ENCODE results near the gene PAFAH1B1.
"Not testable (repeated sequence)": the region's sequence is repeated elsewhere in the genome, so short reads cannot be mapped to it uniquely, and the experiment has no call there.

Gene PAFAH1B1

DNA sequence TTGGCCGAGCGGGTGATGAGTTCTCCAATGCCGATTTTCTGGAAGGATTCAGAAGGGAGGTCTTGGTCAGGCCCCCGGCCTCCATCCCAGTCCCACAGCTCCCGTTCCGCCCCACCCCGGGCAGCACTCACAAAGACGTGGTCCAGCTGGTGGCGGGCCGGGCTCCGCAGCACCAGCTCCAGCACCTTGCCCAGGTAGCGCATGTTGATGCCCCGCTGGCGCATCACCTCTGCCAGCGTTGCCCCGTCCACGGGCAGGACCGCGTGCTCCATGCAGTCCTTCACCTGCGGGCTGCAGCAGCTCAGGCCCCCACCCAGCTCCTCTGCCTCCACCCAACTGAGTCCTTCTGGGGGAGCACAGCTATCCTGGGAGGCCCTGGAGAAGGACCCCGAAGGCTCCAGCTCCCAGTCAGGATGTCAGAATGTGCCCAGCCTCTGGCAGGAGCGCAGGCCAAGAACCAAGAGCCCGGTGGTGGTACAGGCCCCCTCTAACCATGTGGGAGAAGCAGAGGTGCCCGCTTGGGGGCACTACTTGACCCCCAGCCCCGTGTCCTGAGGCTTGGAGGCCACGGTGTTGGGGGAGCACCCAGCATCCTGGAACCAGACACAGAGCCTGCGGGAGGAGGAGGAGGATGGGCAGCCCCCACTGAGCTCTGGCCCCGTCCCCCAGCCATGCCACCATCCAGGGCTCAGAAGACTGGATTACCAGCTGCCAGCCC lies 101.9 kb downstream of the PAFAH1B1 start:
- Mint-ChIP-seq H3K9me3 (no peaks in the 10 kb centered on the region), H3K27ac (no peak overlapping the region), H3K4me3 (no peak overlapping the region), H3K4me1 (ENCODE audit: low read depth) (no peaks in the 10 kb centered on the region), H3K27me3 (ENCODE audit: low read depth) (no peaks in the 10 kb centered on the region), H3K36me3 (ENCODE audit: low read depth) (no peaks in the 10 kb centered on the region)

GRCh38 chr17:2695961-2696760 lies 102.7 kb downstream of the PAFAH1B1 start:
- H3K27ac Mint-ChIP-seq, result no peak overlapping the region
- no peaks in the 10 kb centered on the region for H3K36me3 Mint-ChIP-seq (ENCODE audit: low read depth)
- H3K9me3 Mint-ChIP-seq, result no peaks in the 10 kb centered on the region
- no peak overlapping the region for H3K4me3 Mint-ChIP-seq
- no peaks in the 10 kb centered on the region for H3K4me1 Mint-ChIP-seq (ENCODE audit: low read depth)
- no peaks in the 10 kb centered on the region for H3K27me3 Mint-ChIP-seq (ENCODE audit: low read depth)

- H3K27ac Mint-ChIP-seq, result no peak overlapping the region
- H3K36me3 Mint-ChIP-seq (ENCODE audit: low read depth), result no peaks in the 10 kb centered on the region
- H3K27me3 Mint-ChIP-seq (ENCODE audit: low read depth), result no peaks in the 10 kb centered on the region
- no peaks in the 10 kb centered on the region for H3K4me1 Mint-ChIP-seq (ENCODE audit: low read depth)
- no peak overlapping the region for H3K4me3 Mint-ChIP-seq
- H3K9me3 Mint-ChIP-seq, result no peaks in the 10 kb centered on the region
Measured at GRCh38 chr17:2697611-2698162, 104.2 kb downstream of the PAFAH1B1 start.

- not testable (repeated sequence) for H3K27me3 Mint-ChIP-seq (ENCODE audit: low read depth); H3K27ac Mint-ChIP-seq; H3K9me3 Mint-ChIP-seq; H3K4me1 Mint-ChIP-seq (ENCODE audit: low read depth); H3K36me3 Mint-ChIP-seq (ENCODE audit: low read depth); H3K4me3 Mint-ChIP-seq
Measured at GRCh38 chr17:2699216-2699805, 105.9 kb downstream of the PAFAH1B1 start.

DNA sequence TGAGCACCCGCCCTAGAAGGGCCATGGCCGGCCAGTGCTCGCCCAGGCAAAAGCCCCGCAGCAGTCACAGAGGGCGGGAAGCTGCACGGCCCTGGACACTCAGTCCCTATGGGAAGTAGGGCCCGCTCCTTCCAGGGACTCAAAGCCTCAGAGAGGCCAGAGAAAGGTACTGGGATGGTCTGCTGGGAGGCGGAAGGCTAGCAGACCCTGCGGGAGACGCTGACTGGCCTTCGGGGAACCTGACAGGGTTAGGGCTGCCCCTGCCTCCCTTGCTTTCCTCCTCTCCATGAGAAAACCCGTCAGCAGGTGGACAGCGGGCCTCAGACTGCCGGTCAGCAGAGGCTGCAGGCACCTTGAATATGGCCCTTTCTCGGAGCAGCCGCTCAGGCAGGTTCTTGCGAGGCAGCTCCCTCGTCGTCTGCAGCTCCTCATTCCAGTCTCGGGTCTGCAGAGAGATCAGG lies 106.6 kb downstream of the PAFAH1B1 start:
- H3K9me3 Mint-ChIP-seq, result no peaks in the 10 kb centered on the region
- H3K4me1 Mint-ChIP-seq (ENCODE audit: low read depth), result no peaks in the 10 kb centered on the region
- no peak overlapping the region for H3K27ac Mint-ChIP-seq
- H3K27me3 Mint-ChIP-seq (ENCODE audit: low read depth), result no peaks in the 10 kb centered on the region
- no peaks in the 10 kb centered on the region for H3K36me3 Mint-ChIP-seq (ENCODE audit: low read depth)
- no peak overlapping the region for H3K4me3 Mint-ChIP-seq

DNA sequence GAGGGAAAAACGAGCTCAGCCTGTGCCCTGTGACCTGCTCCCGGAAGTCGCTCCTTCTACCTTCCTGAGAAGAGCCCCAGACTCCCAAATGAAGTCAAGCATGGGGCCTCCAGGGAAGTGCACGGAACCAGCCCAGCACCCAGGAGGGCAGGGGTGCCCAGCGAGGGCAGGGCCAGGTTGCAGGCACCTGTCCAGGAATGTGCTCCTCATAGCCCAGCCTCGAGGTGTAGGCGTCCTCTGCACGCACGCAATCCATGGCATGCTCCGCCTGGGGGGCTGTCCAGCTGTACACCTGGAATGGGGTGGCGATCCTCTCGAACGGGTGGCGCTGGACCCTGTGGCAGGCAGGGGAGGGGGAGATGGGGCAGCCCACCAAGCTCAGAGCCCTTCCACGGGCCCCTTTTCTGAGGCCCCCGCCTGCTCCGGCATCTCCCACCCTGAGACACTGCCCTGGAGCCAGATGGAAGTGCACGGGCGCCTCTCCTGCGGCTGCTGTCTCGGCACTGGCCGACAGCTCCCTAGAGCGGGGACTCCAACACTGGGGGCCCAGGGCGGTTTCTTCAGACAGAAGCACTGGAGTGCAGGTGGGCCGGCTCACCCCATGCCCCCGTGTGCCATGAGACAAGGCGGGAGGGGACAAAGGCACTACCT lies 107.2 kb downstream of the PAFAH1B1 start:
- Mint-ChIP-seq H3K4me3 (no peak overlapping the region), H3K9me3 (no peaks in the 10 kb centered on the region), H3K36me3 (ENCODE audit: low read depth) (no peaks in the 10 kb centered on the region), H3K27me3 (ENCODE audit: low read depth) (no peaks in the 10 kb centered on the region), H3K27ac (no peak overlapping the region), H3K4me1 (ENCODE audit: low read depth) (no peaks in the 10 kb centered on the region)

GRCh38 chr17:2701161-2701995 lies 107.9 kb downstream of the PAFAH1B1 start:
- no peak overlapping the region for H3K27ac Mint-ChIP-seq

DNA sequence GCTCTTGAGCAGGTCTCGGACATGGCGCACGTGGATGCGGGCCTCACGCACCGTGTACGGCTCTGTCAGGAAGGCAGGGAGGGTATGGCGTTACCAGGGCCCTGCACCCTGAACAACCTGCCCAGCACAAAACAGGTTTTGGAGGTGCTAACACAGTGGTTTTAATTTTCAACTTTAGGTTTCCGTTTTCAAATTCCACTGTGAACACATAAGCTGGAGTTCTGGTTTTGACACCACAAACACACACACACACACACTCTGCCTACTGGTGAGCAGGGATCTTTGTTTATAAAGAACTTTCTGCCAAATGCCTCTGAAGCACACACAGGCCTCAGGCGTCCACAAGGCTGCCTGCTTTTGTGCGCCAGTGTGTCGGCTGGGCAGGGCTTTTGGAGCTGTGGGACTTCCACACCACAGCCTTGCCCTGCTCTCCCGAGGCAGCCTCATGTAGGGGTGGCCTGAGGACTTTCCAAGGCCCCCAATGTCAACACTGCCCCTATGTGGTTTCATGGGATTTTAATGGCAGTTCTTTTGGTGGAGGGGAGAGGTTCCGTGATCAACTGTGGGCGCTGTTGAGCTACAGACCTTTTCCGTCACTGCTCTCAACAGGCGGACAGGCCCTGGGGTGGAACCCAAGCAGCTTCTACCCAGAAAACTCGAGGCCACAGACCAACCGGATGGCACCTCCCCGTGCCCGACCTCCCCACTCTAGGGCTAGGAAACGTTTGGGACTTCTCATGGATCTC lies 108.7 kb downstream of the PAFAH1B1 start:
- no peaks in the 10 kb centered on the region for H3K9me3 Mint-ChIP-seq
- H3K27me3 Mint-ChIP-seq (ENCODE audit: low read depth), result no peaks in the 10 kb centered on the region
- no peaks in the 10 kb centered on the region for H3K4me1 Mint-ChIP-seq (ENCODE audit: low read depth)
- no peak overlapping the region for H3K4me3 Mint-ChIP-seq
- no peaks in the 10 kb centered on the region for H3K36me3 Mint-ChIP-seq (ENCODE audit: low read depth)
- H3K27ac Mint-ChIP-seq, result no peak overlapping the region

More at GRCh38 chr17:2701161-2701995, 107.9 kb downstream of the PAFAH1B1 start:
- H3K4me3 Mint-ChIP-seq, result no peak overlapping the region
- H3K36me3 Mint-ChIP-seq (ENCODE audit: low read depth), result no peaks in the 10 kb centered on the region
- no peaks in the 10 kb centered on the region for H3K9me3 Mint-ChIP-seq
- H3K27me3 Mint-ChIP-seq (ENCODE audit: low read depth), result no peaks in the 10 kb centered on the region
- no peaks in the 10 kb centered on the region for H3K4me1 Mint-ChIP-seq (ENCODE audit: low read depth)

DNA sequence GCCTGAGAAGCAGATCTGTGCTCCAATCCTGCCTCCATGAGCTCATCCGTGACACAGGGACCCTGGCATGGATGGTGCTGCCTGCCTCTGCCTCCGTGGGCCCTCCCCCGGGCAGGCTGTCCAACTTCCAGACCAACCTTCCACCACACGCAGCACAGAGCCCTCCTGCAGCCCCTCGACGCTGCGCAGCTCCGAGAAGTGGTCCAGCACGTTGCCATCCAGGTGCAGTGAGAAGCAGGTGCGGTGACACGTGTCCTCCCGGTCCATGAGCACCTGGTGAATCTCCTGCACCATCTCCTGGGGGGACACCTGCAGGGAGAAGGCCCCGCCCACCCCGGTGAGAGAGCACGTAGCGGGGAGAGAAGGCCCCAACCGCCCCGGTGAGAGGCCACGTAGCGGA lies 109.7 kb downstream of the PAFAH1B1 start:
- Mint-ChIP-seq H3K9me3 (no peaks in the 10 kb centered on the region), H3K27me3 (ENCODE audit: low read depth) (no peaks in the 10 kb centered on the region), H3K4me3 (no peak overlapping the region), H3K36me3 (ENCODE audit: low read depth) (no peaks in the 10 kb centered on the region), H3K4me1 (ENCODE audit: low read depth) (no peaks in the 10 kb centered on the region), H3K27ac (no peak overlapping the region)

GRCh38 chr17:2703606-2704005 lies 110.2 kb downstream of the PAFAH1B1 start:
- Mint-ChIP-seq H3K4me1 (ENCODE audit: low read depth) (no peaks in the 10 kb centered on the region), H3K27ac (no peak overlapping the region), H3K9me3 (no peaks in the 10 kb centered on the region), H3K36me3 (ENCODE audit: low read depth) (no peaks in the 10 kb centered on the region), H3K4me3 (no peak overlapping the region), H3K27me3 (ENCODE audit: low read depth) (no peaks in the 10 kb centered on the region)

- peaks cover 4% of the 10 kb centered on the region for H3K4me1 Mint-ChIP-seq (ENCODE audit: low read depth)
- no peaks in the 10 kb centered on the region for H3K9me3 Mint-ChIP-seq
- H3K4me3 Mint-ChIP-seq, result no peak overlapping the region
- H3K27ac Mint-ChIP-seq, result peak overlapping the region; percentile 36
- no peaks in the 10 kb centered on the region for H3K27me3 Mint-ChIP-seq (ENCODE audit: low read depth)
- H3K36me3 Mint-ChIP-seq (ENCODE audit: low read depth), result no peaks in the 10 kb centered on the region
Measured at GRCh38 chr17:2704031-2704889, 110.8 kb downstream of the PAFAH1B1 start.

- Mint-ChIP-seq H3K36me3 (ENCODE audit: low read depth) (no peaks in the 10 kb centered on the region), H3K27me3 (ENCODE audit: low read depth) (no peaks in the 10 kb centered on the region), H3K27ac (peak overlapping the region; percentile 36), H3K4me1 (ENCODE audit: low read depth) (peaks cover 10% of the 10 kb centered on the region), H3K9me3 (no peaks in the 10 kb centered on the region), H3K4me3 (no peak overlapping the region)
Measured at GRCh38 chr17:2704890-2705248, 111.4 kb downstream of the PAFAH1B1 start.

Data from T-helper 1 cell treated with Interleukin-12 subunit alpha and Interleukin-12 subunit beta and Interleukin-4 antibody, amounts not matched to agents 30 μg/mL and 1 μg/mL, for 36 hours (primary cell).